ENCODE data around the gene CREB3L1. TPM values are rescaled to one million over a fixed set of nuclear protein-coding genes. Genes with fewer than 3 reads are reported as not detected.
"Not testable (repeated sequence)": the region's sequence is repeated elsewhere in the genome, so short reads cannot be mapped to it uniquely, and the experiment has no call there.

CREB3L1 gene
- total RNA-seq, 1 donor from 2014 or later = 2.4 TPM

- no peak overlapping the region for H3K4me3 ChIP-seq (ENCODE audit: low read depth, low read length)
- no peak for DNase-seq (ENCODE audit: low read depth)
- no peak for TF ChIP-seq CTCF (conservative IDR thresholded peaks at IDR 0.05; ENCODE audit: low read depth, low read length)
These were observed 23.4 kb upstream of the CREB3L1 start for GRCh38 chr11:46254133-46254491.

- no peak for DNase-seq (ENCODE audit: low read depth)
- no peak overlapping the region for H3K4me3 ChIP-seq (ENCODE audit: low read depth, low read length)
- TF ChIP-seq CTCF (conservative IDR thresholded peaks at IDR 0.05; ENCODE audit: low read depth, low read length) = no peak
These were observed 20.9 kb upstream of the CREB3L1 start for GRCh38 chr11:46256540-46257001.

- H3K4me3 ChIP-seq (ENCODE audit: low read depth, low read length); DNase-seq (ENCODE audit: low read depth): not testable (repeated sequence)
These were observed 18.1 kb upstream of the CREB3L1 start for GRCh38 chr11:46259347-46259746.

- no peak for TF ChIP-seq CTCF (conservative IDR thresholded peaks at IDR 0.05; ENCODE audit: low read depth, low read length)
- no peak overlapping the region for H3K4me3 ChIP-seq (ENCODE audit: low read depth, low read length)
- no peak for DNase-seq (ENCODE audit: low read depth)
These were observed 17.4 kb upstream of the CREB3L1 start for GRCh38 chr11:46259971-46260560.

- TF ChIP-seq CTCF (conservative IDR thresholded peaks at IDR 0.05; ENCODE audit: low read depth, low read length) = no peak
- no peak overlapping the region for H3K4me3 ChIP-seq (ENCODE audit: low read depth, low read length)
These were observed 14.3 kb upstream of the CREB3L1 start for GRCh38 chr11:46263120-46263519.

GRCh38 chr11:46264030-46264429, 13.4 kb upstream of the CREB3L1 start:
- TF ChIP-seq CTCF (conservative IDR thresholded peaks at IDR 0.05; ENCODE audit: low read depth, low read length) = no peak
- no peak for DNase-seq (ENCODE audit: low read depth)
- no peak overlapping the region for H3K4me3 ChIP-seq (ENCODE audit: low read depth, low read length)

More at GRCh38 chr11:46263120-46263519, 14.3 kb upstream of the CREB3L1 start:
- DNase-seq (ENCODE audit: low read depth) = no peak

GRCh38 chr11:46264976-46265375, 12.5 kb upstream of the CREB3L1 start:
- no peak for DNase-seq (ENCODE audit: low read depth)
- TF ChIP-seq CTCF (conservative IDR thresholded peaks at IDR 0.05; ENCODE audit: low read depth, low read length) = no peak
- H3K4me3 ChIP-seq (ENCODE audit: low read depth, low read length) = no peak overlapping the region

Data from epithelial cell of proximal tubule (primary cell).